GM21529 (cell line): ENCODE results near the gene MAFG.
"Not testable (repeated sequence)": the region's sequence is repeated elsewhere in the genome, so short reads cannot be mapped to it uniquely, and the experiment has no call there.

Experiments used
- ATAC-seq: cut with Tn5 transposase; IDR thresholded peaks from one replicate; pipeline ENCODE4 v1.9.1; 2021; ENCODE audit not compliant: unreplicated experiment

Gene MAFG

DNA sequence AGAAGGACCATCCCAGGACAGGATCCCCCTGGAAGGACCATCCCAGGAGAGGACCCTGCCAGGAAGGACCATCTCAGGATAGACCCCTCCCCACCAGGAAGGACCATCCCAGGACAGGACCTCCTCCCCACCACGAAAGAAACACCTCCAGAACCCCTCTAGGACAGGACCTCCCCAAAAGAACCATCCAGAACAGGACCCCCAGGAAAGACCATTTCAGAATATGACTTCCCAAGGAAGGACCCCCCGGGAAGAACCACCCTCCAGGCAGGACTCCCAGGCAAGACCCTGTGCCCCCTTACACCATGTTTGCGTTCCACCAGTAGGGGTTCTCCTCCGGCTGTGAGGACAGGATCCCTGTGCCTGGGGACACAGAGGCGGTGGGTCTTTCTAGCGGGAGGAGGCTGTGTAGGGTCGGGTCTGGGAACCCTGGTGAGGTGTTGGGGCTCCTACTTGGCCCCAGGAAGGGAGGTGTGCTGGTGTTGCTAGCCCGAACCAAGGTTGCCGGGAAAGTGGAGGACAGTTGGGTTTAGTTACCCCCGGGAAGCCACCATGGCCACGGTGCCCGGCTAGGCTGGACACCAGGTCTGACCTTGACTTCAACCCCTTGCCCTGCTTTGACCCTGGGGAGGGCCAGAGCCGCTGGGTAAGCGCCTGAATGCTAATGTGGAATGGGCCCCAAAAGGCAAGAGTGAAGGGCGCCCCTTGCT is 31.3 kb upstream of the MAFG start:
- ATAC-seq: no peak

DNA sequence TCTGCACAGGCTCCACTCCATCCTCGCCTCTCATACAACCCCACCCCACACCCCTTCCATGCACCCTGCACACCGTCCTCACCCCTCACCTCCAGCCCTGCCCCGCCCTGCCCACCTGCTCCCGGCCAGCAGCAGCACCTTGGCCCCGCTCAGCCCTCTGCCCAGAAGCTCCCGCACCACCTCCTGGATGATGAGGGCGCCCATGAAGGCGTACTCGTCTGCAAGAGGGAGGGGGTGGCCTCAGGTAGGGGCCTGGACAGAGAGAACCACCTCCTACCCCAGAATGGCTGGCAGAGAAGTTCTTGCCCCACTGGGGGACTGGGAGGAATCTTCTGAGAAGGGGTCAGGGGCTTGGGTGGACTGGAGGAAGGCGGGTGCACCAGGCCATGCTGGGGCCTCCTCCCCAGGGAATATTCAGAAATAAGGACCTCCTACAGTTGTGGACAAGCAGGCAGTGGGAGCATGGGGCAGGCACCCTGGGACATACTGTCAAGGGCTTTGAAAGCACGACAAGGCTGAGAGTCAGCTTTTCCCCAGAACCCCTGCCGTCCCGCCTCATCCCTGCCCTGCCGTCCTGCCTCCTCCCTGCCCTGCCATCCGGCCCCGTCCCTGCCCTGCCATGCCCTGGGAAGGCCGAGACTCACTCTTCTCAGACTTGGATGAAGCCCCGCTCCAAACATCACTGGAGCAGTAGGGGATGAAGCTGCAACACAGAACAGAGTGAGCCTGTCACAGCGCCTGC is 30.3 kb upstream of the MAFG start:
- no peak for ATAC-seq

GRCh38 chr17:81956607-81957589 is 29.4 kb upstream of the MAFG start:
- no peak for ATAC-seq

DNA sequence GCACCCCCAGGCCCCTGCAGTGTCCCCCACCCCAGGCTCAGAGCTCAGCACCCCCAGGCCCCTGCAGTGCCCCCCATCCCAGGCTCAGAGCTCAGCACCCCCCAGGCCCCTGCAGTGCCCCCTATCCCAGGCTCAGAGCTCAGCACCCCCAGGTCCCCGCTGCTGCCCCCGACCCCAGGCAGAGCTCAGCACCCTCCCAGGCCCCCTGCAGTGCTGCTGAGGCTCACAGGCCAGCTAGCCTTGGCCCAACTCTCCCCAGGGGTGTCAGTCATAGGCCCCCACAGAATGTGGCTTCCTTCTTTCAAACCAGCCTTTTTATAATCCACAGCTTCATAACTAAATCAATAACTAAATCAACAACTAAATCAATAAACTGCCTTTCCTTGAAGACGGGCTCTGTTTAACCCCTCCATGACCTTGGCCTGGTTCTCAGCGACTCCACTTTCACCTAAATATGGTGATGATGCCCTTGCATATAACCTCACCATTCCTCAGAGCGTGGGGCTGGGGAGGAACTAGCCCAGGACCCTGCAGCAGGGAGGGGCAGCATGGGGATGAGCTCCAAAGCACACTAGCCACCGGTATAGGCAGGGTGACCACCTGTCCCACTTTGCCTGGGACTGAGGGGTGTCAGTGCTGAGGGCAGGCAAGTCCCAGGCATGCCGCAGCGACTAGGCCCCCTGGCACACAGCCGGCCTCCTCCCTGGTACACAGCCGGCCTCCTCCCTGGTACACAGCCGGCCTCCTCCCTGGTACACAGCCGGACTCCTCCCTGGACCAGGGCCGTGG is 28.4 kb upstream of the MAFG start:
- no peak for ATAC-seq

DNA sequence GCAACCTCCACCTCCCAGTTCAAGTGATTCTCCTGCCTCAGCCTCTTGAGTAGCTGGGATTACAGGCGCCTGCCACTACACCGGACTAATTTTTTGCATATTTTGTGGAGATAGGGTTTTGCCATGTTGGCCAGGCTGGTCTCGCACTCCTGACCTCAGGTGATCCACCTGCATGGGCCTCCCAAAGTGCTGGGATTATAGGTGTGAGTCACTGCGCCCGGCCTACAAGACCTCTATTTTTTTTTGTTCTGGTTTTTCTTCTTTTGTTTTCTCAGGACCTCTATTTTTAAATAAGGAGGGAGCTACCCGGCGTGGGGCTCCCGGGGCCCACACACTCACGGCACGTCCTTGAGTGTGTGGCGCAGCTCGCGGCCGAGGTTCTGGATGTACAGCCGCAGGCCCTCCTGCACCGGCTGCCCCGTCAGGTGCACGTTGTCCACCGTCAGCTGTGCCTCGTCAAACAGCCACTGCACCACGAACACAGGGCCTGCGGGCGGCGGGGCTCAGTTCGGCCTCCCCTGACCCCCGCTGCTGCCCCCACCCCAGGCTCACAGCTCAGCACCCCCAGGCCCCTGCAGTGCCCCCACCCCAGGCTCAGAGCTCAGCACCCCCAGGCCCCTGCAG is 27.6 kb upstream of the MAFG start:
- ATAC-seq: no peak

GRCh38 chr17:81954131-81955057 is 26.9 kb upstream of the MAFG start:
- no peak for ATAC-seq

- not testable (repeated sequence) for ATAC-seq
These were observed 25.9 kb upstream of the MAFG start for GRCh38 chr17:81953443-81953842.

- no peak for ATAC-seq
These were observed 25.3 kb upstream of the MAFG start for GRCh38 chr17:81952792-81953228.

DNA sequence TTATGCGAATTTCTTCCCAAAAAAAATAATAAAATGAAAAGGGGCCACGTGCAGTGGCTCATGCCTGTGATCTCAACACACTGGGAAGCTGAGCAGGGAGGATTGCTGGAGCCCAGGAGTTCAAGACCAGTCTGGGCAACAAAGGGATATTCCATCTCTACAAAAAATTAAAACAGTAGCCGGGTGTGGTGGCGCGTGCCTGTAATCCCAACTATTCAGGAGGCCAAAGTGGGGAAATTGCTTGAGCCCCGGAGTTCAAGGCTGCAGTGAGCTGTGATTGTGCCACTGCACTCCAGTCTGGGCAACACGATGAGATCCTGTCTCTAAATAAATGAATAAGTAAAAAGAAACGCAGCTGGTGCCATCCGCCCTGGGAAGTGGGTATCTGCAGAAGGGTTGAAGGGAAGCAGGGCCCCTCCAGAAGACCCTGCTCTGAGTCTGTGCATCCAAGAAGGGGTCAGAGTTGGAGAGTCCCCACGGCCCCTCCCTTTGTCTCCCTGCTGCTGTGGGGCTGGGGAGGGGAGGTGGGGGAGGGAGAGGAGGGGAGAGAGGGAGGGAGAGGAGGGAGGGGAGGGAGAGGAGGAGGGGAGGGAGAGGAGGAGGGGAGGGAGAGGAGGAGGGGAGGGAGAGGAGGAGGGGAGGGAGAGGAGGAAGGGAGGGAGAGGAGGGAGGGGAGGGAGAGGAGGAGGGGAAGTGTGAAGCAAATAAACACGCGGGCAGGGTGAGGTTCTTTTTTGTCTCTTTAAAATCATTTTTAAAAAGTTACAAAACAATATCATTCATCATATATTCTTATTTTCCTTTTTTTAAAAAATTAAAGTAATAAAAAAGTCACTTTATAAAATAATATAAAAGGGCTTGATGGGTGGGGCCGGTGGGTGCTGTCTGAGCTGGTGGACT is 24.5 kb upstream of the MAFG start:
- no peak for ATAC-seq

DNA sequence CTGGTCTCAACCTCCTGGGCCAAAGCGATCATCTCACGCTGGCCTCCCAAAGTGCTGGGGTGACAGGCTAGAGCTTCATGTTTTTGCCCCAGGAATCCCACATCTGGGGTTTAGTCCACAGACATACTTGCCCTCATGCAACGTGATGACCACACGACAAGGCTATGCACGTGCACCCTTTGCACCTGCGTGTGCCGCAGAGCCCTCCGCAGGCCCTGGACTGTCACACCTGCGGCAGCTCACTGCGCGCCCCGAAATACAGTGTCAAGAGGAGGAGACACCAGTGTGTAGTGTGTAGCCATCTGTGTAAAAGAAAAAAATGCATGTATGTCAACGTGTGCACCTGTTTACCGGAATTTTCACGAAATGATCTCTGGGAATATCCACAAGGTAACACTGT is 23.0 kb upstream of the MAFG start:
- ATAC-seq: no peak

GRCh38 chr17:81948635-81949378 is 21.3 kb upstream of the MAFG start:
- ATAC-seq: no peak

DNA sequence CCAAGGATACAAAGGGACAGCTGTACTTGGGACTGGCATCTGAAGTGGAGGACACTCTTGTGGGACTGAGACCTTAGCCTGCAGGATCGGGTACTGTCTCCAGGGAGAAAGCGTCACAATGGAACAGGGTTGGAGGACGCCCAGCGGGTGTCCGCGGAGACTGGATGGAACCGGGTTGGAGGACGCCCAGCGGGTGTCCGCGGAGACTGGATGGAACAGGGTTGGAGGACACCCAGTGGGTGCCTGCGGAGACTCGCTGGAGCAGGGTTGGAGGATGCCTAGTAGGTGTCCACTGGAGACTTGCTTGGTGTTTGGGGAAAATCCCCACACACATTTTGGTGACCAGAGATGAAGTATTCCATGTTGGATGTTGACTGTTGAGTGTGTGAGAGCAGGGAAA is 19.7 kb upstream of the MAFG start, which contains the start of gene MYADML2:
MYADML2 (minus strand) TSS at position 45 of the 400 bp plus-strand sequence. CDS start 5,492 bp downstream, outside the sequence.
- no peak for ATAC-seq

DNA sequence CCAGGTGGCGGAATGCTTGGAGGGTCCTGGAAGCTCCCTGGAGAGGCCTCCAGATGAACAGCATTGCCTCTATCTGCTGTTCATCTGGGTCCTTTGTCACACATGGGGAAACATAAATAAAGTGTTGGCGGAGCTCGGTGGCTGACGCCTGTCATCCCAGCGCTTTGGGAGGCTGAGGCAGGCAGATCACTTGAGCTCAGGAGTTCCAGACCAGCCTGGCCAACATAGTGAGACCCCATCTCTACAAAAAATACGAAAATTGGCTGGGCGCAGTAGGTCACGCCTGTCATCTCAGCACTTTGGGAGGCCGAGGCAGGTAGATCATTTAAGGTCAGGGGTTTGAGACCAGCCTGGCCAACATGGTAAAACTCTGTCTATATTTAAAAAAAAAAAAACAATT is 17.3 kb upstream of the MAFG start:
- ATAC-seq: no peak

- ATAC-seq: no peak
These were observed 14.6 kb upstream of the MAFG start for GRCh38 chr17:81942167-81942553.

DNA sequence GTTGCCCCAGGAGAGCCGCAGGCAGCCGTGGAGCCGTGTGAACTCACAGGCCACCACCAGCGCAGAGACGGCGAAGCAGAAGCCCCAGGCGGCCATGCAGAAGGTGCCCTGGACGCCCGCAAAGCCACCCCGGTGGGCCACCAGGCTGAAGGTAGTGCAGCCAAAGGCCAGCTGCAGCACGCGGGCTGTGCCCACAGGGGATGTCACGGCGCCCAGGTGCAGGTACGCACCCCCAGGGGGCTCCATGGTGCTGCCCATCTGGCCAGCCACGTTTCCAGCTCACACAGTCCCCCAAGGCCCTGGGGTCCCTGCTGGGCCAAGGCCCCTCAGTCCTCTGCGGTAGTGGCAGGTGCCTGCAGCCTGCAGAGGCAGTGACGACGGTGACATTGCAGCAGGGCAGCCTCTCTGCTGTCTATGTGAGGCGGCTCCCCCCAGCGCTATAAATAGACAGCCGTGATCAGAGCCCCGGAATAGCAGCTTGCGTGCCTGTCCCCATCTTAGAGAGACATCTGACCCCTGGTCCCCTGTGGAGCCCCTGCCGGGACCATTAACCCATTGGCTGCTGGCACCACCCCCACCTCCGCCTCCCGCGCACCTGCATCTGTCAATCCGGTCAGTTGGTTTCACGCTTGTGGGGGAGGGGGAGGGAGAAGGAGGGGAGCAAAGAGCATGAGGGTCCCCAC is 14.1 kb upstream of the MAFG start:
- ATAC-seq: no peak
